HG03175 (cell line): Measurements from ENCODE around the gene EXOSC10.
"Not testable (repeated sequence)": the region's sequence is repeated elsewhere in the genome, so short reads cannot be mapped to it uniquely, and the experiment has no call there.

ENCODE experiments used
- ATAC-seq: cut with Tn5 transposase; IDR thresholded peaks from one replicate; pipeline ENCODE4 v1.9.1; 2021; ENCODE audit warnings: mild to moderate bottlenecking, moderate library complexity; ENCODE audit not compliant: unreplicated experiment

The EXOSC10 gene

GRCh38 chr1:11114966-11115365, 15.3 kb upstream of the EXOSC10 start:
- ATAC-seq, result no peak

GRCh38 chr1:11109047-11109760, 9.5 kb upstream of the EXOSC10 start:
- ATAC-seq, result no peak

GRCh38 chr1:11107599-11107998, 7.9 kb upstream of the EXOSC10 start:
- no peak for ATAC-seq

- no peak for ATAC-seq
Observed at GRCh38 chr1:11105586-11105985, 5.9 kb upstream of the EXOSC10 start.

- no peak for ATAC-seq
Observed at GRCh38 chr1:11101347-11101746, 1.7 kb upstream of the EXOSC10 start.

- not testable (repeated sequence) for ATAC-seq
Observed at GRCh38 chr1:11100806-11101205, 1.1 kb upstream of the EXOSC10 start.

- ATAC-seq, result no peak
Observed at GRCh38 chr1:11100149-11100493, 452 bp upstream of the EXOSC10 start.

- ATAC-seq, result no peak
Observed at GRCh38 chr1:11098931-11099309, 749 bp downstream of the EXOSC10 start.

- not testable (repeated sequence) for ATAC-seq
Observed at GRCh38 chr1:11083784-11084183, 15.9 kb downstream of the EXOSC10 start.

- no peak for ATAC-seq
Observed at GRCh38 chr1:11080931-11081330, 18.7 kb downstream of the EXOSC10 start.

- no peak for ATAC-seq
Observed at GRCh38 chr1:11078631-11079030, 21.0 kb downstream of the EXOSC10 start.

GRCh38 chr1:11073398-11073797, 26.3 kb downstream of the EXOSC10 start:
- not testable (repeated sequence) for ATAC-seq

GRCh38 chr1:11072216-11072917, 27.3 kb downstream of the EXOSC10 start:
- ATAC-seq, result no peak

GRCh38 chr1:11071463-11072215, 28.0 kb downstream of the EXOSC10 start:
- ATAC-seq, result no peak

- ATAC-seq, result no peak
Observed at GRCh38 chr1:11070876-11071275, 28.8 kb downstream of the EXOSC10 start.

GRCh38 chr1:11068600-11069473, 30.8 kb downstream of the EXOSC10 start:
- ATAC-seq, result no peak

- no peak for ATAC-seq
Observed at GRCh38 chr1:11067716-11068599, 31.7 kb downstream of the EXOSC10 start.

- no peak for ATAC-seq
Observed at GRCh38 chr1:11065796-11066195, 33.9 kb downstream of the EXOSC10 start.

GRCh38 chr1:11064942-11065341, 34.7 kb downstream of the EXOSC10 start:
- ATAC-seq, result no peak
